IPS-15b (cell line): ENCODE data around the gene NBPF4.
A peak's percentile ranks its signal among the peaks of the same experiment; 100 is the strongest.
"Not testable (repeated sequence)": the region's sequence is repeated elsewhere in the genome, so short reads cannot be mapped to it uniquely, and the experiment has no call there.

ENCODE experiments used
- H3K27me3 ChIP-seq: one replicate; pipeline ENCODE4 v1.6.1; 2013; ENCODE audit warnings: low read length; ENCODE audit not compliant: control insufficient read depth, insufficient read depth
- H3K36me3 ChIP-seq: one replicate; pipeline ENCODE4 v1.6.1; 2013; ENCODE audit warnings: low read length; ENCODE audit not compliant: control insufficient read depth, insufficient read depth
- H3K4me1 ChIP-seq: one replicate; pipeline ENCODE4 v1.6.1; 2013; ENCODE audit warnings: mild to moderate bottlenecking, low read length; ENCODE audit not compliant: control insufficient read depth, insufficient read depth
- H3K4me3 ChIP-seq: one replicate; pipeline ENCODE4 v1.5.1; 2013; ENCODE audit warnings: low read depth, low read length
- H3K9ac ChIP-seq: one replicate; pipeline ENCODE4 v1.6.1; 2013; ENCODE audit warnings: low read depth, mild to moderate bottlenecking, low read length
- H3K9me3 ChIP-seq: one replicate; pipeline ENCODE4 v1.6.1; 2013; ENCODE audit warnings: mild to moderate bottlenecking, low read length; ENCODE audit not compliant: control insufficient read depth, insufficient read depth

NBPF4 gene

GRCh38 chr1:108227772-108228171 lies 16.1 kb downstream of the NBPF4 start:
- H3K36me3 ChIP-seq, H3K4me1 ChIP-seq, H3K27me3 ChIP-seq, H3K9ac ChIP-seq, H3K4me3 ChIP-seq, H3K9me3 ChIP-seq: not testable (repeated sequence)

GRCh38 chr1:108226855-108227254 lies 17.0 kb downstream of the NBPF4 start:
- H3K36me3 ChIP-seq, H3K9me3 ChIP-seq, H3K4me1 ChIP-seq, H3K4me3 ChIP-seq, H3K9ac ChIP-seq, H3K27me3 ChIP-seq: not testable (repeated sequence)

- H3K4me3 ChIP-seq, H3K36me3 ChIP-seq, H3K9ac ChIP-seq, H3K4me1 ChIP-seq, H3K27me3 ChIP-seq, H3K9me3 ChIP-seq: not testable (repeated sequence)
Measured at GRCh38 chr1:108223226-108223625, 20.6 kb downstream of the NBPF4 start.

- not testable (repeated sequence) for H3K9me3 ChIP-seq, H3K4me1 ChIP-seq, H3K4me3 ChIP-seq, H3K27me3 ChIP-seq, H3K9ac ChIP-seq, H3K36me3 ChIP-seq
Measured at GRCh38 chr1:108217515-108218174, 26.2 kb downstream of the NBPF4 start.

- not testable (repeated sequence) for H3K27me3 ChIP-seq, H3K4me3 ChIP-seq, H3K36me3 ChIP-seq, H3K9ac ChIP-seq, H3K9me3 ChIP-seq, H3K4me1 ChIP-seq
Measured at GRCh38 chr1:108217007-108217406, 26.9 kb downstream of the NBPF4 start.

- not testable (repeated sequence) for H3K9me3 ChIP-seq, H3K36me3 ChIP-seq, H3K9ac ChIP-seq, H3K4me3 ChIP-seq, H3K27me3 ChIP-seq, H3K4me1 ChIP-seq
Measured at GRCh38 chr1:108216028-108216890, 27.6 kb downstream of the NBPF4 start.

GRCh38 chr1:108214641-108215465 lies 29.0 kb downstream of the NBPF4 start:
- H3K9ac ChIP-seq, H3K27me3 ChIP-seq, H3K4me3 ChIP-seq, H3K4me1 ChIP-seq, H3K9me3 ChIP-seq, H3K36me3 ChIP-seq: not testable (repeated sequence)

GRCh38 chr1:108211014-108211413 lies 32.9 kb downstream of the NBPF4 start:
- Histone ChIP-seq H3K9me3 (no peaks in the 10 kb centered on the region), H3K9ac (no peak overlapping the region), H3K27me3 (no peaks in the 10 kb centered on the region), H3K4me3 (no peak overlapping the region), H3K4me1 (peaks cover 4% of the 10 kb centered on the region), H3K36me3 (no peaks in the 10 kb centered on the region)

- Histone ChIP-seq H3K4me1 (peaks cover 4% of the 10 kb centered on the region), H3K4me3 (no peak overlapping the region), H3K27me3 (no peaks in the 10 kb centered on the region), H3K36me3 (no peaks in the 10 kb centered on the region), H3K9me3 (no peaks in the 10 kb centered on the region), H3K9ac (peak overlapping the region; percentile 47)
Measured at GRCh38 chr1:108209456-108210108, 34.3 kb downstream of the NBPF4 start.

GRCh38 chr1:108208724-108209446 lies 35.0 kb downstream of the NBPF4 start:
- Histone ChIP-seq H3K27me3 (no peaks in the 10 kb centered on the region), H3K9me3 (no peaks in the 10 kb centered on the region)

GRCh38 chr1:108203582-108203981 lies 40.3 kb downstream of the NBPF4 start:
- H3K9me3 ChIP-seq, H3K36me3 ChIP-seq, H3K4me1 ChIP-seq, H3K9ac ChIP-seq, H3K4me3 ChIP-seq: not testable (repeated sequence)
- H3K27me3 ChIP-seq: peaks cover 21% of the 10 kb centered on the region

More at GRCh38 chr1:108208724-108209446, 35.0 kb downstream of the NBPF4 start:
- no peaks in the 10 kb centered on the region for H3K36me3 ChIP-seq
- H3K9ac ChIP-seq: peak overlapping the region; percentile 47
- no peak overlapping the region for H3K4me3 ChIP-seq
- peaks cover 4% of the 10 kb centered on the region for H3K4me1 ChIP-seq
